Hepatocyte (in vitro differentiated cells): Measurements from ENCODE around the gene SCN1B.

ENCODE experiments used
- CTCF ChIP-seq: fragments of 200-600 bp; sonication (generic); IDR thresholded peaks from 2 replicates; pipeline ENCODE4 v1.5.1; 2016; ENCODE audit warnings: antibody characterized with exemption, mild to moderate bottlenecking; ENCODE audit not compliant: poor library complexity
- EZH2 ChIP-seq: fragments of 200-600 bp; sonication (generic); IDR thresholded peaks from 2 replicates; pipeline ENCODE4 v1.6.1; 2016; ENCODE audit warnings: antibody characterized with exemption, mild to moderate bottlenecking, borderline replicate concordance

- TF ChIP-seq CTCF, result no peak
- TF ChIP-seq EZH2, result no peak
These were observed 3.9 kb upstream of the SCN1B start for GRCh38 chr19:35026418-35026817.
